GM23338 (cell line): ENCODE data around the gene ADGRF4.

Source experiments
- CREB1 ChIP-seq: fragments of 250-450 bp; sonication (Bioruptor Pico); IDR thresholded peaks from 2 replicates; pipeline ENCODE4 v1.5.0; 2020; ENCODE audit warnings: low read depth, mild to moderate bottlenecking, moderate library complexity
- EZH2 ChIP-seq: fragments of 200-600 bp; sonication (generic); IDR thresholded peaks from one replicate; pipeline ENCODE4 v1.8.0; 2017; ENCODE audit warnings: antibody characterized with exemption, mild to moderate bottlenecking, low read depth; ENCODE audit not compliant: unreplicated experiment
- EZH2phosphoT487 ChIP-seq: fragments of 200-600 bp; sonication (generic); IDR thresholded peaks from one replicate; pipeline ENCODE4 v1.8.1; 2018; ENCODE audit warnings: antibody characterized with exemption; ENCODE audit not compliant: unreplicated experiment
- NANOG ChIP-seq: IDR thresholded peaks from 2 replicates; pipeline ENCODE4 v1.6.1; 2016; ENCODE audit warnings: antibody characterized with exemption, borderline replicate concordance
- POLR2AphosphoS5 ChIP-seq: IDR thresholded peaks from 2 replicates; pipeline ENCODE4 v1.6.1; 2016; ENCODE audit warnings: antibody characterized with exemption, low read depth
- STAT1 ChIP-seq: IDR thresholded peaks from one replicate; pipeline ENCODE4 v1.6.1; 2016; ENCODE audit warnings: antibody characterized with exemption; ENCODE audit not compliant: unreplicated experiment
- TF ChIP-seq, protein P1 (sequence below), 2 experiments: fragments of 200-600 bp in 1 of 2; sonication (generic) in 1 of 2; conservative IDR thresholded peaks; 2 replicates each; pipeline versions ENCODE4 v1.5.1 to v1.6.1; 2016 to 2017; ENCODE audit warnings: antibody characterized with exemption in 2 of 2, low read depth in 2 of 2, mild to moderate bottlenecking in 2 of 2, moderate library complexity in 1 of 2
- TF ChIP-seq, protein P2 (sequence below): IDR thresholded peaks from one replicate; pipeline ENCODE4 v1.6.1; 2018; ENCODE audit warnings: antibody characterized with exemption; ENCODE audit not compliant: unreplicated experiment
- TF ChIP-seq, protein P3 (sequence below): IDR thresholded peaks from 2 replicates; pipeline ENCODE4 v1.6.1; 2016; ENCODE audit warnings: antibody characterized with exemption
- TF ChIP-seq, protein P4 (sequence below): fragments of 250-450 bp; sonication (Bioruptor Pico); IDR thresholded peaks from 2 replicates; pipeline ENCODE4 v1.5.0; 2020; ENCODE audit warnings: mild to moderate bottlenecking, moderate library complexity

DNA sequence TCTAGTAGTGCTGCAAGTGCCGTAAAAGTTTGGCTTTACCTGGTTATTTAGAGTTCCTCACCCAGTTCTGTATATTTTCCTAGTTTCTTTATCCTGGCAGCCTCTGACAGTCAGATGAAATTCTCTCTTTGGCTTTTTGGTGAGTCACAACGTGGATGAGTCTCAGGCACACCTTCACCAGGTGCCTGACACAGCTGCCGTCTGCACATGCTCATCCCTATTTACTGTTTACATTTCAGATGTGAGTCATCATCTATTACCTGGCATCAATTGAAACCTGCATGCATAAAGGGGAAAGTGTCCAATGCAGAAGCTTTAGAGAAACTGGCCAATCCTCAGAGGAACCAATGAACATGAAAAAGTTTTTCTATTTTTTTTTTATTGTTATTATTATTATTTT is 33.3 kb upstream of the ADGRF4 start:
- TF ChIP-seq, protein P1, sequence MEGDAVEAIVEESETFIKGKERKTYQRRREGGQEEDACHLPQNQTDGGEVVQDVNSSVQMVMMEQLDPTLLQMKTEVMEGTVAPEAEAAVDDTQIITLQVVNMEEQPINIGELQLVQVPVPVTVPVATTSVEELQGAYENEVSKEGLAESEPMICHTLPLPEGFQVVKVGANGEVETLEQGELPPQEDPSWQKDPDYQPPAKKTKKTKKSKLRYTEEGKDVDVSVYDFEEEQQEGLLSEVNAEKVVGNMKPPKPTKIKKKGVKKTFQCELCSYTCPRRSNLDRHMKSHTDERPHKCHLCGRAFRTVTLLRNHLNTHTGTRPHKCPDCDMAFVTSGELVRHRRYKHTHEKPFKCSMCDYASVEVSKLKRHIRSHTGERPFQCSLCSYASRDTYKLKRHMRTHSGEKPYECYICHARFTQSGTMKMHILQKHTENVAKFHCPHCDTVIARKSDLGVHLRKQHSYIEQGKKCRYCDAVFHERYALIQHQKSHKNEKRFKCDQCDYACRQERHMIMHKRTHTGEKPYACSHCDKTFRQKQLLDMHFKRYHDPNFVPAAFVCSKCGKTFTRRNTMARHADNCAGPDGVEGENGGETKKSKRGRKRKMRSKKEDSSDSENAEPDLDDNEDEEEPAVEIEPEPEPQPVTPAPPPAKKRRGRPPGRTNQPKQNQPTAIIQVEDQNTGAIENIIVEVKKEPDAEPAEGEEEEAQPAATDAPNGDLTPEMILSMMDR (conservative IDR thresholded peaks at IDR 0.05; ENCODE audit: low read depth in 2 of 2) = no peak
- TF ChIP-seq, protein P2, sequence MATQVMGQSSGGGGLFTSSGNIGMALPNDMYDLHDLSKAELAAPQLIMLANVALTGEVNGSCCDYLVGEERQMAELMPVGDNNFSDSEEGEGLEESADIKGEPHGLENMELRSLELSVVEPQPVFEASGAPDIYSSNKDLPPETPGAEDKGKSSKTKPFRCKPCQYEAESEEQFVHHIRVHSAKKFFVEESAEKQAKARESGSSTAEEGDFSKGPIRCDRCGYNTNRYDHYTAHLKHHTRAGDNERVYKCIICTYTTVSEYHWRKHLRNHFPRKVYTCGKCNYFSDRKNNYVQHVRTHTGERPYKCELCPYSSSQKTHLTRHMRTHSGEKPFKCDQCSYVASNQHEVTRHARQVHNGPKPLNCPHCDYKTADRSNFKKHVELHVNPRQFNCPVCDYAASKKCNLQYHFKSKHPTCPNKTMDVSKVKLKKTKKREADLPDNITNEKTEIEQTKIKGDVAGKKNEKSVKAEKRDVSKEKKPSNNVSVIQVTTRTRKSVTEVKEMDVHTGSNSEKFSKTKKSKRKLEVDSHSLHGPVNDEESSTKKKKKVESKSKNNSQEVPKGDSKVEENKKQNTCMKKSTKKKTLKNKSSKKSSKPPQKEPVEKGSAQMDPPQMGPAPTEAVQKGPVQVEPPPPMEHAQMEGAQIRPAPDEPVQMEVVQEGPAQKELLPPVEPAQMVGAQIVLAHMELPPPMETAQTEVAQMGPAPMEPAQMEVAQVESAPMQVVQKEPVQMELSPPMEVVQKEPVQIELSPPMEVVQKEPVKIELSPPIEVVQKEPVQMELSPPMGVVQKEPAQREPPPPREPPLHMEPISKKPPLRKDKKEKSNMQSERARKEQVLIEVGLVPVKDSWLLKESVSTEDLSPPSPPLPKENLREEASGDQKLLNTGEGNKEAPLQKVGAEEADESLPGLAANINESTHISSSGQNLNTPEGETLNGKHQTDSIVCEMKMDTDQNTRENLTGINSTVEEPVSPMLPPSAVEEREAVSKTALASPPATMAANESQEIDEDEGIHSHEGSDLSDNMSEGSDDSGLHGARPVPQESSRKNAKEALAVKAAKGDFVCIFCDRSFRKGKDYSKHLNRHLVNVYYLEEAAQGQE = no peak
- TF ChIP-seq POLR2AphosphoS5 = no peak
- no peak for TF ChIP-seq CREB1 (CRISPR knock-in tag)
- TF ChIP-seq EZH2phosphoT487 = no peak
- no peak for TF ChIP-seq EZH2
- TF ChIP-seq, protein P3, sequence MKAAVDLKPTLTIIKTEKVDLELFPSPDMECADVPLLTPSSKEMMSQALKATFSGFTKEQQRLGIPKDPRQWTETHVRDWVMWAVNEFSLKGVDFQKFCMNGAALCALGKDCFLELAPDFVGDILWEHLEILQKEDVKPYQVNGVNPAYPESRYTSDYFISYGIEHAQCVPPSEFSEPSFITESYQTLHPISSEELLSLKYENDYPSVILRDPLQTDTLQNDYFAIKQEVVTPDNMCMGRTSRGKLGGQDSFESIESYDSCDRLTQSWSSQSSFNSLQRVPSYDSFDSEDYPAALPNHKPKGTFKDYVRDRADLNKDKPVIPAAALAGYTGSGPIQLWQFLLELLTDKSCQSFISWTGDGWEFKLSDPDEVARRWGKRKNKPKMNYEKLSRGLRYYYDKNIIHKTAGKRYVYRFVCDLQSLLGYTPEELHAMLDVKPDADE = no peak
- no peak for TF ChIP-seq NANOG
- TF ChIP-seq STAT1 = no peak
- TF ChIP-seq, protein P4, sequence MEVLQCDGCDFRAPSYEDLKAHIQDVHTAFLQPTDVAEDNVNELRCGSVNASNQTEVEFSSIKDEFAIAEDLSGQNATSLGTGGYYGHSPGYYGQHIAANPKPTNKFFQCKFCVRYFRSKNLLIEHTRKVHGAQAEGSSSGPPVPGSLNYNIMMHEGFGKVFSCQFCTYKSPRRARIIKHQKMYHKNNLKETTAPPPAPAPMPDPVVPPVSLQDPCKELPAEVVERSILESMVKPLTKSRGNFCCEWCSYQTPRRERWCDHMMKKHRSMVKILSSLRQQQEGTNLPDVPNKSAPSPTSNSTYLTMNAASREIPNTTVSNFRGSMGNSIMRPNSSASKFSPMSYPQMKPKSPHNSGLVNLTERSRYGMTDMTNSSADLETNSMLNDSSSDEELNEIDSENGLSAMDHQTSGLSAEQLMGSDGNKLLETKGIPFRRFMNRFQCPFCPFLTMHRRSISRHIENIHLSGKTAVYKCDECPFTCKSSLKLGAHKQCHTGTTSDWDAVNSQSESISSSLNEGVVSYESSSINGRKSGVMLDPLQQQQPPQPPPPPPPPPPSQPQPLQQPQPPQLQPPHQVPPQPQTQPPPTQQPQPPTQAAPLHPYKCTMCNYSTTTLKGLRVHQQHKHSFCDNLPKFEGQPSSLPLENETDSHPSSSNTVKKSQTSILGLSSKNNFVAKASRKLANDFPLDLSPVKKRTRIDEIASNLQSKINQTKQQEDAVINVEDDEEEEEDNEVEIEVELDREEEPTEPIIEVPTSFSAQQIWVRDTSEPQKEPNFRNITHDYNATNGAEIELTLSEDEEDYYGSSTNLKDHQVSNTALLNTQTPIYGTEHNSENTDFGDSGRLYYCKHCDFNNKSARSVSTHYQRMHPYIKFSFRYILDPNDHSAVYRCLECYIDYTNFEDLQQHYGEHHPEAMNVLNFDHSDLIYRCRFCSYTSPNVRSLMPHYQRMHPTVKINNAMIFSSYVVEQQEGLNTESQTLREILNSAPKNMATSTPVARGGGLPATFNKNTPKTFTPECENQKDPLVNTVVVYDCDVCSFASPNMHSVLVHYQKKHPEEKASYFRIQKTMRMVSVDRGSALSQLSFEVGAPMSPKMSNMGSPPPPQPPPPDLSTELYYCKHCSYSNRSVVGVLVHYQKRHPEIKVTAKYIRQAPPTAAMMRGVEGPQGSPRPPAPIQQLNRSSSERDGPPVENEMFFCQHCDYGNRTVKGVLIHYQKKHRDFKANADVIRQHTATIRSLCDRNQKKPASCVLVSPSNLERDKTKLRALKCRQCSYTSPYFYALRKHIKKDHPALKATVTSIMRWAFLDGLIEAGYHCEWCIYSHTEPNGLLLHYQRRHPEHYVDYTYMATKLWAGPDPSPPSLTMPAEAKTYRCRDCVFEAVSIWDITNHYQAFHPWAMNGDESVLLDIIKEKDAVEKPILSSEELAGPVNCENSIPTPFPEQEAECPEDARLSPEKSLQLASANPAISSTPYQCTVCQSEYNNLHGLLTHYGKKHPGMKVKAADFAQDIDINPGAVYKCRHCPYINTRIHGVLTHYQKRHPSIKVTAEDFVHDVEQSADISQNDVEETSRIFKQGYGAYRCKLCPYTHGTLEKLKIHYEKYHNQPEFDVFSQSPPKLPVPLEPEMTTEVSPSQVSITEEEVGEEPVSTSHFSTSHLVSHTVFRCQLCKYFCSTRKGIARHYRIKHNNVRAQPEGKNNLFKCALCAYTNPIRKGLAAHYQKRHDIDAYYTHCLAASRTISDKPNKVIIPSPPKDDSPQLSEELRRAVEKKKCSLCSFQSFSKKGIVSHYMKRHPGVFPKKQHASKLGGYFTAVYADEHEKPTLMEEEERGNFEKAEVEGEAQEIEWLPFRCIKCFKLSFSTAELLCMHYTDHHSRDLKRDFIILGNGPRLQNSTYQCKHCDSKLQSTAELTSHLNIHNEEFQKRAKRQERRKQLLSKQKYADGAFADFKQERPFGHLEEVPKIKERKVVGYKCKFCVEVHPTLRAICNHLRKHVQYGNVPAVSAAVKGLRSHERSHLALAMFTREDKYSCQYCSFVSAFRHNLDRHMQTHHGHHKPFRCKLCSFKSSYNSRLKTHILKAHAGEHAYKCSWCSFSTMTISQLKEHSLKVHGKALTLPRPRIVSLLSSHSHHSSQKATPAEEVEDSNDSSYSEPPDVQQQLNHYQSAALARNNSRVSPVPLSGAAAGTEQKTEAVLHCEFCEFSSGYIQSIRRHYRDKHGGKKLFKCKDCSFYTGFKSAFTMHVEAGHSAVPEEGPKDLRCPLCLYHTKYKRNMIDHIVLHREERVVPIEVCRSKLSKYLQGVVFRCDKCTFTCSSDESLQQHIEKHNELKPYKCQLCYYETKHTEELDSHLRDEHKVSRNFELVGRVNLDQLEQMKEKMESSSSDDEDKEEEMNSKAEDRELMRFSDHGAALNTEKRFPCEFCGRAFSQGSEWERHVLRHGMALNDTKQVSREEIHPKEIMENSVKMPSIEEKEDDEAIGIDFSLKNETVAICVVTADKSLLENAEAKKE (CRISPR knock-in tag) = no peak
